ENCODE results near the gene STK11.

DNA sequence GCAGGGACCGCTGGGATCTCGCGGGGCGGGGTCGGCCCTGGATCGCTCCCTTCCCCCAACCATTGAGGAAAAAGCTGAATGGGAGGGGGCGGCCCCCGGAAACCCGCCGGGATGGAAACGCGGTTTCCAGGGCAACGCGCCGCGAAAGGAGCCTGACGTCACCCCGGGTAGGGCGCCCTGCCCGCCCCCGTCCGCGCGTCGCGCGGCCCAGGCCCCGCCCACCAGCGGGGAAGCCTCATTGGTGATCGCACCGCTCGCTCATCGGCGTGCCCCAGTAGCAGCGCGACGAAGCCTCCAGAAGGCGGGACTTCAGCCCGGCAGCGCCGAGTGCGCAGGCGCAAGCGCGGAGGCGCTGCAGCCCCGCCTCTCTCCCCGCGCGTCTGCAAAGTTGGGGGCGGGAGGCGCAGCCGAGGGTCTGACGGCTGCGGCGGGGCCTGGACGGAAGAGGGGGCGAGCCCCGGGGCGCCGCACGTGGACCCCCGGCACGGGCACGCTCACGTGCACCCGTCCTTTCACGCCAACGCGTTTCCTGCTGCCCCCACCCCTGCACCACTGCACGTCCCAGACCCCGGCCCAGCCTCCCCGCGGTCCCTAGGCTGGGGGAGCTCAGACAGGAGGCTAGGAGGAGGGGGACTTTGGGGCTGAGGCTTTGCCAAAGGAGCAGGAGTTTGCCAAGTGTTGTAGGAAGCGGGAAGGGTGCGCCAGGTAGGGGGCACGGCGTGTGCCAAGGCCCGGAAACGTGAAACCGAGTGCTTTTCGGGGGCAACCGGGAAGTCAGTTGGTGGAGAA is 55.4 kb downstream of the STK11 start:
- TF ChIP-seq, protein P1, sequence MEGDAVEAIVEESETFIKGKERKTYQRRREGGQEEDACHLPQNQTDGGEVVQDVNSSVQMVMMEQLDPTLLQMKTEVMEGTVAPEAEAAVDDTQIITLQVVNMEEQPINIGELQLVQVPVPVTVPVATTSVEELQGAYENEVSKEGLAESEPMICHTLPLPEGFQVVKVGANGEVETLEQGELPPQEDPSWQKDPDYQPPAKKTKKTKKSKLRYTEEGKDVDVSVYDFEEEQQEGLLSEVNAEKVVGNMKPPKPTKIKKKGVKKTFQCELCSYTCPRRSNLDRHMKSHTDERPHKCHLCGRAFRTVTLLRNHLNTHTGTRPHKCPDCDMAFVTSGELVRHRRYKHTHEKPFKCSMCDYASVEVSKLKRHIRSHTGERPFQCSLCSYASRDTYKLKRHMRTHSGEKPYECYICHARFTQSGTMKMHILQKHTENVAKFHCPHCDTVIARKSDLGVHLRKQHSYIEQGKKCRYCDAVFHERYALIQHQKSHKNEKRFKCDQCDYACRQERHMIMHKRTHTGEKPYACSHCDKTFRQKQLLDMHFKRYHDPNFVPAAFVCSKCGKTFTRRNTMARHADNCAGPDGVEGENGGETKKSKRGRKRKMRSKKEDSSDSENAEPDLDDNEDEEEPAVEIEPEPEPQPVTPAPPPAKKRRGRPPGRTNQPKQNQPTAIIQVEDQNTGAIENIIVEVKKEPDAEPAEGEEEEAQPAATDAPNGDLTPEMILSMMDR (IDR thresholded peaks at IDR 0.05; ENCODE audit: poor library complexity, severe bottlenecking) = no peak
- TF ChIP-seq EZH2 (IDR thresholded peaks at IDR 0.05; ENCODE audit: borderline replicate concordance, insufficient read depth, low read length, poor library complexity, severe bottlenecking) (no peak), SMC3 (conservative IDR thresholded peaks at IDR 0.05; ENCODE audit: poor library complexity) (peak; percentile 36), POLR2AphosphoS5 (IDR thresholded peaks at IDR 0.05) (peak; percentile 86), RAD21 (conservative IDR thresholded peaks at IDR 0.05) (no peak)
- TF ChIP-seq, protein P2, sequence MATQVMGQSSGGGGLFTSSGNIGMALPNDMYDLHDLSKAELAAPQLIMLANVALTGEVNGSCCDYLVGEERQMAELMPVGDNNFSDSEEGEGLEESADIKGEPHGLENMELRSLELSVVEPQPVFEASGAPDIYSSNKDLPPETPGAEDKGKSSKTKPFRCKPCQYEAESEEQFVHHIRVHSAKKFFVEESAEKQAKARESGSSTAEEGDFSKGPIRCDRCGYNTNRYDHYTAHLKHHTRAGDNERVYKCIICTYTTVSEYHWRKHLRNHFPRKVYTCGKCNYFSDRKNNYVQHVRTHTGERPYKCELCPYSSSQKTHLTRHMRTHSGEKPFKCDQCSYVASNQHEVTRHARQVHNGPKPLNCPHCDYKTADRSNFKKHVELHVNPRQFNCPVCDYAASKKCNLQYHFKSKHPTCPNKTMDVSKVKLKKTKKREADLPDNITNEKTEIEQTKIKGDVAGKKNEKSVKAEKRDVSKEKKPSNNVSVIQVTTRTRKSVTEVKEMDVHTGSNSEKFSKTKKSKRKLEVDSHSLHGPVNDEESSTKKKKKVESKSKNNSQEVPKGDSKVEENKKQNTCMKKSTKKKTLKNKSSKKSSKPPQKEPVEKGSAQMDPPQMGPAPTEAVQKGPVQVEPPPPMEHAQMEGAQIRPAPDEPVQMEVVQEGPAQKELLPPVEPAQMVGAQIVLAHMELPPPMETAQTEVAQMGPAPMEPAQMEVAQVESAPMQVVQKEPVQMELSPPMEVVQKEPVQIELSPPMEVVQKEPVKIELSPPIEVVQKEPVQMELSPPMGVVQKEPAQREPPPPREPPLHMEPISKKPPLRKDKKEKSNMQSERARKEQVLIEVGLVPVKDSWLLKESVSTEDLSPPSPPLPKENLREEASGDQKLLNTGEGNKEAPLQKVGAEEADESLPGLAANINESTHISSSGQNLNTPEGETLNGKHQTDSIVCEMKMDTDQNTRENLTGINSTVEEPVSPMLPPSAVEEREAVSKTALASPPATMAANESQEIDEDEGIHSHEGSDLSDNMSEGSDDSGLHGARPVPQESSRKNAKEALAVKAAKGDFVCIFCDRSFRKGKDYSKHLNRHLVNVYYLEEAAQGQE (IDR thresholded peaks at IDR 0.05; ENCODE audit: borderline replicate concordance) = peak; percentile 28

Data from neural cell (in vitro differentiated cells).